K562 (cell line): Measurements from ENCODE around the gene OSBPL3.

Experiments
- ARNT ChIP-seq, 2 experiments: fragments of 450-650 bp; IDR thresholded peaks; 2 replicates each; pipeline ENCODE4 v1.6.1; 2016; ENCODE audit warnings: mild to moderate bottlenecking in 1 of 2
- LCOR ChIP-seq: sonication (generic); formaldehyde crosslinking; IDR thresholded peaks from 2 replicates; pipeline ENCODE4 v1.8.0; 2022; ENCODE audit warnings: mild to moderate bottlenecking, missing genetic modification reagents
- NFYB ChIP-seq: IDR thresholded peaks from 2 replicates; pipeline ENCODE4 v1.6.1; 2011; ENCODE audit warnings: mild to moderate bottlenecking, moderate library complexity; ENCODE audit not compliant: insufficient read length; ENCODE audit errors: extremely low read depth
- SIN3A ChIP-seq, 2 experiments: fragments of 150-350 bp in 1 of 2; IDR thresholded peaks; 2 replicates each; pipeline ENCODE4 v1.6.1; 2011 to 2016; ENCODE audit warnings: borderline replicate concordance in 2 of 2, low read depth in 2 of 2, low read length in 2 of 2, mild to moderate bottlenecking in 2 of 2, moderate library complexity in 2 of 2; ENCODE audit not compliant: control insufficient read depth in 1 of 2
- YY1 ChIP-seq, 3 experiments: IDR thresholded peaks; 2 replicates each; pipeline ENCODE4 v1.6.1; 2011; ENCODE audit warnings: low read length in 2 of 3, mild to moderate bottlenecking in 2 of 3, moderate library complexity in 2 of 3, borderline replicate concordance in 1 of 3, control low read depth in 1 of 3, low read depth in 1 of 3; ENCODE audit not compliant: insufficient read depth in 3 of 3, insufficient replicate concordance in 2 of 3, control insufficient read depth in 1 of 3, insufficient read length in 1 of 3; ENCODE audit errors: extremely low read depth in 1 of 3
- ZFP30 ChIP-seq: fragments of 250-450 bp; sonication (Bioruptor Pico); IDR thresholded peaks from 2 replicates; pipeline ENCODE4 v1.8.0; 2022; ENCODE audit warnings: moderate library complexity, mild to moderate bottlenecking, inconsistent platforms, borderline replicate concordance
- TF ChIP-seq, protein P1 (sequence below): fragments of 250-450 bp; sonication (Bioruptor Pico); IDR thresholded peaks from 2 replicates; pipeline ENCODE4 v1.5.0; 2021; ENCODE audit warnings: mild to moderate bottlenecking, borderline replicate concordance
- TF ChIP-seq, protein P2 (sequence below), 3 experiments: IDR thresholded peaks in 2 of 3; conservative IDR thresholded peaks in 1 of 3; 2 replicates each; pipeline ENCODE4 v1.5.1; 2011 to 2012; ENCODE audit warnings: low read length in 3 of 3, mild to moderate bottlenecking in 3 of 3, control low read depth in 2 of 3, improper control_type of control experiment in 1 of 3, inconsistent platforms in 1 of 3, low read depth in 1 of 3, mixed read lengths in 1 of 3, moderate library complexity in 1 of 3; ENCODE audit not compliant: insufficient read depth in 2 of 3
- TF ChIP-seq, protein P3 (sequence below): fragments of 450-650 bp; conservative IDR thresholded peaks from 2 replicates; pipeline ENCODE4 v1.6.1; 2016; ENCODE audit warnings: missing genetic modification characterization, low read depth, mild to moderate bottlenecking, missing compliant biosample characterization, moderate library complexity
- TF ChIP-seq, protein P4 (sequence below): sonication (generic); formaldehyde crosslinking; IDR thresholded peaks from 2 replicates; pipeline ENCODE4 v1.8.0; 2022; ENCODE audit warnings: missing genetic modification reagents, mild to moderate bottlenecking, borderline replicate concordance
- TF ChIP-seq, protein P5 (sequence below): sonication (generic); formaldehyde crosslinking; IDR thresholded peaks from 2 replicates; pipeline ENCODE4 v1.8.0; 2023; ENCODE audit warnings: mild to moderate bottlenecking, missing genetic modification reagents
- TF ChIP-seq, protein P6 (sequence below), 2 experiments: fragments of 450-650 bp; IDR thresholded peaks; 2 replicates each; pipeline ENCODE4 v1.6.1; 2016

DNA sequence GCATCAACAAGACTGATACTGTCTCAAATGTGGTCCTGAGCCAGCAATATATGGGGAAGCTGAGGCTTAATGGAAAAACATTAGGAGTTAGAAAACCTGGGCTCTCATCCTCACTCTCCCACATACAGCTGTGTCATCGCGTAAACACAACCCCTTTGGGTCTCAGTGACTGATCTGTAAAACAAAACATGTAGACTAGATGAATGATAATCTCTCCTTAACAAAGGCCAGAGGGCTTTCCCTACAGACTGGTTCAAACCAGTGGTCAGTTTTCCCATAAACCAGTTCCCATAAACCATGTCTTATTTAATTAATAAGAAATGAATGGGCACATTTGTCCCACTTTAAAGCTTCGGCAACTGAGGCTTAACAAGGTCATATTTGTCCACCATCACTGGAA, 48.1 kb downstream of the OSBPL3 start:
- no peak for TF ChIP-seq ZFP30 (CRISPR knock-in tag)
- TF ChIP-seq SIN3A (IDR thresholded peaks at IDR 0.05; ENCODE audit: borderline replicate concordance in 2 of 2, control insufficient read depth in 1 of 2, low read depth in 2 of 2, low read length in 2 of 2), result no peak
- TF ChIP-seq, protein P1, sequence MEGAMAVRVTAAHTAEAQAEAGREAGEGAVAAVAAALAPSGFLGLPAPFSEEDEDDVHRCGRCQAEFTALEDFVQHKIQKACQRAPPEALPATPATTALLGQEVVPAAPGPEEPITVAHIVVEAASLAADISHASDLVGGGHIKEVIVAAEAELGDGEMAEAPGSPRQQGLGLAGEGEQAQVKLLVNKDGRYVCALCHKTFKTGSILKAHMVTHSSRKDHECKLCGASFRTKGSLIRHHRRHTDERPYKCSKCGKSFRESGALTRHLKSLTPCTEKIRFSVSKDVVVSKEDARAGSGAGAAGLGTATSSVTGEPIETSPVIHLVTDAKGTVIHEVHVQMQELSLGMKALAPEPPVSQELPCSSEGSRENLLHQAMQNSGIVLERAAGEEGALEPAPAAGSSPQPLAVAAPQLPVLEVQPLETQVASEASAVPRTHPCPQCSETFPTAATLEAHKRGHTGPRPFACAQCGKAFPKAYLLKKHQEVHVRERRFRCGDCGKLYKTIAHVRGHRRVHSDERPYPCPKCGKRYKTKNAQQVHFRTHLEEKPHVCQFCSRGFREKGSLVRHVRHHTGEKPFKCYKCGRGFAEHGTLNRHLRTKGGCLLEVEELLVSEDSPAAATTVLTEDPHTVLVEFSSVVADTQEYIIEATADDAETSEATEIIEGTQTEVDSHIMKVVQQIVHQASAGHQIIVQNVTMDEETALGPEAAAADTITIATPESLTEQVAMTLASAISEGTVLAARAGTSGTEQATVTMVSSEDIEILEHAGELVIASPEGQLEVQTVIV (CRISPR knock-in tag), result no peak
- TF ChIP-seq, protein P2, sequence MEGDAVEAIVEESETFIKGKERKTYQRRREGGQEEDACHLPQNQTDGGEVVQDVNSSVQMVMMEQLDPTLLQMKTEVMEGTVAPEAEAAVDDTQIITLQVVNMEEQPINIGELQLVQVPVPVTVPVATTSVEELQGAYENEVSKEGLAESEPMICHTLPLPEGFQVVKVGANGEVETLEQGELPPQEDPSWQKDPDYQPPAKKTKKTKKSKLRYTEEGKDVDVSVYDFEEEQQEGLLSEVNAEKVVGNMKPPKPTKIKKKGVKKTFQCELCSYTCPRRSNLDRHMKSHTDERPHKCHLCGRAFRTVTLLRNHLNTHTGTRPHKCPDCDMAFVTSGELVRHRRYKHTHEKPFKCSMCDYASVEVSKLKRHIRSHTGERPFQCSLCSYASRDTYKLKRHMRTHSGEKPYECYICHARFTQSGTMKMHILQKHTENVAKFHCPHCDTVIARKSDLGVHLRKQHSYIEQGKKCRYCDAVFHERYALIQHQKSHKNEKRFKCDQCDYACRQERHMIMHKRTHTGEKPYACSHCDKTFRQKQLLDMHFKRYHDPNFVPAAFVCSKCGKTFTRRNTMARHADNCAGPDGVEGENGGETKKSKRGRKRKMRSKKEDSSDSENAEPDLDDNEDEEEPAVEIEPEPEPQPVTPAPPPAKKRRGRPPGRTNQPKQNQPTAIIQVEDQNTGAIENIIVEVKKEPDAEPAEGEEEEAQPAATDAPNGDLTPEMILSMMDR (IDR thresholded peaks at IDR 0.05 in 2 of 3, conservative IDR thresholded peaks at IDR 0.05 in 1 of 3; ENCODE audit: insufficient read depth in 2 of 3, low read depth in 1 of 3, low read length in 3 of 3), result no peak
- TF ChIP-seq, protein P3, sequence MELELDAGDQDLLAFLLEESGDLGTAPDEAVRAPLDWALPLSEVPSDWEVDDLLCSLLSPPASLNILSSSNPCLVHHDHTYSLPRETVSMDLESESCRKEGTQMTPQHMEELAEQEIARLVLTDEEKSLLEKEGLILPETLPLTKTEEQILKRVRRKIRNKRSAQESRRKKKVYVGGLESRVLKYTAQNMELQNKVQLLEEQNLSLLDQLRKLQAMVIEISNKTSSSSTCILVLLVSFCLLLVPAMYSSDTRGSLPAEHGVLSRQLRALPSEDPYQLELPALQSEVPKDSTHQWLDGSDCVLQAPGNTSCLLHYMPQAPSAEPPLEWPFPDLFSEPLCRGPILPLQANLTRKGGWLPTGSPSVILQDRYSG (tag), result no peak
- TF ChIP-seq, protein P4, sequence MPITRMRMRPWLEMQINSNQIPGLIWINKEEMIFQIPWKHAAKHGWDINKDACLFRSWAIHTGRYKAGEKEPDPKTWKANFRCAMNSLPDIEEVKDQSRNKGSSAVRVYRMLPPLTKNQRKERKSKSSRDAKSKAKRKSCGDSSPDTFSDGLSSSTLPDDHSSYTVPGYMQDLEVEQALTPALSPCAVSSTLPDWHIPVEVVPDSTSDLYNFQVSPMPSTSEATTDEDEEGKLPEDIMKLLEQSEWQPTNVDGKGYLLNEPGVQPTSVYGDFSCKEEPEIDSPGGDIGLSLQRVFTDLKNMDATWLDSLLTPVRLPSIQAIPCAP (CRISPR knock-in tag), result no peak
- no peak for TF ChIP-seq NFYB
- TF ChIP-seq, protein P5, sequence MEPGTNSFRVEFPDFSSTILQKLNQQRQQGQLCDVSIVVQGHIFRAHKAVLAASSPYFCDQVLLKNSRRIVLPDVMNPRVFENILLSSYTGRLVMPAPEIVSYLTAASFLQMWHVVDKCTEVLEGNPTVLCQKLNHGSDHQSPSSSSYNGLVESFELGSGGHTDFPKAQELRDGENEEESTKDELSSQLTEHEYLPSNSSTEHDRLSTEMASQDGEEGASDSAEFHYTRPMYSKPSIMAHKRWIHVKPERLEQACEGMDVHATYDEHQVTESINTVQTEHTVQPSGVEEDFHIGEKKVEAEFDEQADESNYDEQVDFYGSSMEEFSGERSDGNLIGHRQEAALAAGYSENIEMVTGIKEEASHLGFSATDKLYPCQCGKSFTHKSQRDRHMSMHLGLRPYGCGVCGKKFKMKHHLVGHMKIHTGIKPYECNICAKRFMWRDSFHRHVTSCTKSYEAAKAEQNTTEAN (CRISPR knock-in tag), result no peak
- TF ChIP-seq LCOR, result no peak
- TF ChIP-seq YY1 (IDR thresholded peaks at IDR 0.05; ENCODE audit: borderline replicate concordance in 1 of 3, control insufficient read depth in 1 of 3, extremely low read depth in 1 of 3, insufficient read depth in 3 of 3, insufficient read length in 1 of 3, insufficient replicate concordance in 2 of 3, low read depth in 1 of 3, low read length in 2 of 3), result no peak
- no peak for TF ChIP-seq ARNT (IDR thresholded peaks at IDR 0.05)
- TF ChIP-seq, protein P6, sequence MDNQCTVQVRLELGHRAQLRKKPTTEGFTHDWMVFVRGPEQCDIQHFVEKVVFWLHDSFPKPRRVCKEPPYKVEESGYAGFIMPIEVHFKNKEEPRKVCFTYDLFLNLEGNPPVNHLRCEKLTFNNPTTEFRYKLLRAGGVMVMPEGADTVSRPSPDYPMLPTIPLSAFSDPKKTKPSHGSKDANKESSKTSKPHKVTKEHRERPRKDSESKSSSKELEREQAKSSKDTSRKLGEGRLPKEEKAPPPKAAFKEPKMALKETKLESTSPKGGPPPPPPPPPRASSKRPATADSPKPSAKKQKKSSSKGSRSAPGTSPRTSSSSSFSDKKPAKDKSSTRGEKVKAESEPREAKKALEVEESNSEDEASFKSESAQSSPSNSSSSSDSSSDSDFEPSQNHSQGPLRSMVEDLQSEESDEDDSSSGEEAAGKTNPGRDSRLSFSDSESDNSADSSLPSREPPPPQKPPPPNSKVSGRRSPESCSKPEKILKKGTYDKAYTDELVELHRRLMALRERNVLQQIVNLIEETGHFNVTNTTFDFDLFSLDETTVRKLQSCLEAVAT (IDR thresholded peaks at IDR 0.05), result no peak
